Testis (tissue), 2 donors: Measurements from ENCODE around the gene MAGI2.

Experiments used
- CTCF ChIP-seq, 3 experiments: fragments of 450-650 bp in 2 of 3; fragments of 200-600 bp in 1 of 3; sonication (generic) in 1 of 3; IDR thresholded peaks; one replicate each; pipeline ENCODE4 v1.5.1; 2016 to 2019; ENCODE audit warnings: antibody characterized with exemption in 3 of 3, mild to moderate bottlenecking in 2 of 3, moderate library complexity in 1 of 3
- POLR2A ChIP-seq: fragments of 450-650 bp; IDR thresholded peaks from one replicate; pipeline ENCODE4 v1.6.1; 2017; ENCODE audit warnings: antibody characterized with exemption, mild to moderate bottlenecking, moderate library complexity

GRCh38 chr7:78165854-78166253, 1287.6 kb downstream of the MAGI2 start:
- TF ChIP-seq CTCF (IDR thresholded peaks at IDR 0.05) (no peak), POLR2A (no peak)
